Fibroblast of mammary gland (primary cell): ENCODE data around the gene PCID2.
A peak's percentile ranks its signal among the peaks of the same experiment; 100 is the strongest.

ENCODE experiments used
- DNase-seq: peaks from one replicate; pipeline ENCODE4 v3.0.0-alpha.2; 2010; ENCODE audit warnings: low read depth
- H3K4me3 ChIP-seq: 2 replicates; pipeline ENCODE4 v1.5.1; 2011; ENCODE audit warnings: low read depth, mild to moderate bottlenecking, low read length, moderate library complexity; ENCODE audit not compliant: control insufficient read depth
- CTCF ChIP-seq: conservative IDR thresholded peaks from 2 replicates; pipeline ENCODE4 v1.5.1; 2011; ENCODE audit warnings: low read depth, low read length, inconsistent platforms; ENCODE audit not compliant: control insufficient read depth, insufficient read depth

The PCID2 gene

GRCh38 chr13:113229161-113229560, 20.7 kb upstream of the PCID2 start:
- no peak for DNase-seq
- H3K4me3 ChIP-seq, result no peak overlapping the region
- TF ChIP-seq CTCF, result no peak

GRCh38 chr13:113226873-113227450, 18.5 kb upstream of the PCID2 start:
- TF ChIP-seq CTCF, result no peak
- DNase-seq, result no peak
- no peak overlapping the region for H3K4me3 ChIP-seq

- no peak for TF ChIP-seq CTCF
- H3K4me3 ChIP-seq, result no peak overlapping the region
- no peak for DNase-seq
Observed at GRCh38 chr13:113225515-113225914, 17.0 kb upstream of the PCID2 start.

- no peak for TF ChIP-seq CTCF
- no peak for DNase-seq
- no peak overlapping the region for H3K4me3 ChIP-seq
Observed at GRCh38 chr13:113224486-113224885, 16.0 kb upstream of the PCID2 start.

GRCh38 chr13:113223070-113223469, 14.6 kb upstream of the PCID2 start:
- TF ChIP-seq CTCF, result no peak
- H3K4me3 ChIP-seq, result no peak overlapping the region
- DNase-seq, result no peak

- no peak overlapping the region for H3K4me3 ChIP-seq
- DNase-seq, result peak; percentile 23
- TF ChIP-seq CTCF, result peak; percentile 19
Observed at GRCh38 chr13:113220877-113221276, 12.4 kb upstream of the PCID2 start.

- no peak overlapping the region for H3K4me3 ChIP-seq
- DNase-seq, result no peak
- TF ChIP-seq CTCF, result no peak
Observed at GRCh38 chr13:113220141-113220598, 11.7 kb upstream of the PCID2 start.
